Mammary epithelial cell (primary cell): ENCODE results near the gene WNT5B.

Experiments
- EZH2 ChIP-seq: IDR thresholded peaks from 2 replicates; pipeline ENCODE4 v1.6.1; 2012; ENCODE audit warnings: low read length, inconsistent platforms, borderline replicate concordance
- TF ChIP-seq, protein P1 (sequence below), 2 donors: IDR thresholded peaks in 1 of 2; conservative IDR thresholded peaks in 1 of 2; 2 replicates each; pipeline ENCODE4 v1.5.1; 2011 to 2012; ENCODE audit warnings: inconsistent platforms in 2 of 2, low read length in 2 of 2, mild to moderate bottlenecking in 2 of 2, control low read depth in 1 of 2, low read depth in 1 of 2; ENCODE audit not compliant: insufficient read depth in 1 of 2; ENCODE audit errors: extremely low read depth in 1 of 2

DNA sequence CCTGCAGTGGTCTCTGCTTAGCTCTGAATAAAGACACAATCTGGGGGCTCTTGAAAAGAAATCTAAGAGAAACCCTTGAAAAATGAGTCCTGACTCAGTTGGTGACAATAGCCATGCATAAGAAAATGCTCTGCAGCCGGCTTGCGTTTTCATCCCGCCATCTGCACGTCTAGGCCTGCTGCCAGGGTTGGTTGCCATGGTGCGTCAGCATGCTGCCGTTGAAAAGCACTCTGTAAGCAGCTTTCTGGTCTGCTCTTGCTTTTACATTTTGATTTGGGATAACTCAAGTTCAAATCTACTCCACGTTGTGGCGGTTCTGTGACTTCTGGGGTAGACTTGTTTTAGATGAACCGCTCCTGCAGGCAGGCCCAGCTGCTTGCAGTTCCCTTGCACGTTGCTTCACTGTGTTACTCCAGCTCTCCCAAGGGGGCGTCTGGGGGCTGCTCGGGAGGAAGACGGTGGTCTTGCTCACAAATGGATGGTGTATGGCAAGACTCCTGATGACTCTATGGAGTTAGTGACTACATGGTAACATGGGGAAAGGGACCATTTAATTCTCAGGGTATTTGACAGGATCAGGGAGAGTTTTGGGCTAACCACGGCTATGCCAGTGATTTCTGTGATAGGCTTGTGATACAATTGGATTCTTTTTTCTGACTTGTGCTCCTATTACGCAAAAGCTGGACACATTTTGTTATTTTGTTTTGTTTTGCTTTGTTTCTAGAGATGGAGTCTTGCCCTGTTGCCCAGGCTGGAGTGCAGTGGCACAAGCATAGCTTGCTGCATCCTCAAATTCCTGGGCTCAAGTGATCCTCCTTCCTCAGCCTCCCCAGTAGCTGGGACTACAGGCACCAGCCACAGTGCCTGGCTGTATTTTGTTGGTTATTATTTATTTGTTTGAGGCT lies 15.8 kb downstream of the WNT5B start:
- TF ChIP-seq, protein P1, sequence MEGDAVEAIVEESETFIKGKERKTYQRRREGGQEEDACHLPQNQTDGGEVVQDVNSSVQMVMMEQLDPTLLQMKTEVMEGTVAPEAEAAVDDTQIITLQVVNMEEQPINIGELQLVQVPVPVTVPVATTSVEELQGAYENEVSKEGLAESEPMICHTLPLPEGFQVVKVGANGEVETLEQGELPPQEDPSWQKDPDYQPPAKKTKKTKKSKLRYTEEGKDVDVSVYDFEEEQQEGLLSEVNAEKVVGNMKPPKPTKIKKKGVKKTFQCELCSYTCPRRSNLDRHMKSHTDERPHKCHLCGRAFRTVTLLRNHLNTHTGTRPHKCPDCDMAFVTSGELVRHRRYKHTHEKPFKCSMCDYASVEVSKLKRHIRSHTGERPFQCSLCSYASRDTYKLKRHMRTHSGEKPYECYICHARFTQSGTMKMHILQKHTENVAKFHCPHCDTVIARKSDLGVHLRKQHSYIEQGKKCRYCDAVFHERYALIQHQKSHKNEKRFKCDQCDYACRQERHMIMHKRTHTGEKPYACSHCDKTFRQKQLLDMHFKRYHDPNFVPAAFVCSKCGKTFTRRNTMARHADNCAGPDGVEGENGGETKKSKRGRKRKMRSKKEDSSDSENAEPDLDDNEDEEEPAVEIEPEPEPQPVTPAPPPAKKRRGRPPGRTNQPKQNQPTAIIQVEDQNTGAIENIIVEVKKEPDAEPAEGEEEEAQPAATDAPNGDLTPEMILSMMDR (conservative IDR thresholded peaks at IDR 0.05 in 1 of 2, IDR thresholded peaks at IDR 0.05 in 1 of 2; ENCODE audit: extremely low read depth in 1 of 2, insufficient read depth in 1 of 2, low read depth in 1 of 2, low read length in 2 of 2), result no peak
- no peak for TF ChIP-seq EZH2
